Naive B cell (primary cell): ENCODE results near the gene P2RY6. TPM values are rescaled to one million over a fixed set of nuclear protein-coding genes. Genes with fewer than 3 reads are reported as not detected.

Source experiments
- ATAC-seq, 2 donors: fragments of 150-1000 bp; cut with Tn5 transposase; 2 replicates each; pipeline ENCODE4 v1.10.0; 2021; ENCODE audit warnings: low read depth in 2 of 2, mild to moderate bottlenecking in 2 of 2, moderate library complexity in 2 of 2
- DNase-seq: peaks from one replicate; pipeline ENCODE4 v3.0.0; 2022
- H3K27ac Mint-ChIP-seq, 6 donors: one replicate each; pipeline ENCODE4 v1.8.0; 2020 to 2022; ENCODE audit warnings: mild to moderate bottlenecking in 6 of 6, mixed read lengths in 6 of 6, moderate library complexity in 5 of 6, inconsistent platforms in 2 of 6
- H3K27me3 Mint-ChIP-seq, 3 donors: one replicate each; pipeline ENCODE4 v1.8.0; 2021 to 2022; ENCODE audit warnings: mixed read lengths in 3 of 3, mild to moderate bottlenecking in 1 of 3
- H3K36me3 Mint-ChIP-seq, 2 donors: one replicate each; pipeline ENCODE4 v1.8.0; 2020 to 2022; ENCODE audit warnings: mixed read lengths in 2 of 2, inconsistent platforms in 1 of 2, mild to moderate bottlenecking in 1 of 2
- H3K4me1 Mint-ChIP-seq, 3 donors: one replicate each; pipeline ENCODE4 v1.8.0; 2020 to 2022; ENCODE audit warnings: mixed read lengths in 3 of 3, inconsistent platforms in 1 of 3, mild to moderate bottlenecking in 1 of 3, moderate library complexity in 1 of 3
- H3K4me3 Mint-ChIP-seq, 8 donors: one replicate each; pipeline ENCODE4 v1.8.0; 2020 to 2022; ENCODE audit warnings: mild to moderate bottlenecking in 8 of 8, mixed read lengths in 8 of 8, moderate library complexity in 8 of 8, inconsistent platforms in 2 of 8
- H3K9me3 Mint-ChIP-seq, 7 donors: one replicate each; pipeline ENCODE4 v1.8.0; 2020 to 2022; ENCODE audit warnings: mixed read lengths in 7 of 7, mild to moderate bottlenecking in 5 of 7, inconsistent platforms in 2 of 7, moderate library complexity in 1 of 7
- polyA plus RNA-seq, 6 donors: library from polyadenylated mRNA; unstranded; fragments of 300-500 nt; fragmentation: Illumina TruSeq; gene quantifications; one replicate each; pipeline ENCODE4 v1.2.3, GENCODE V29; 2021; ENCODE audit warnings: low read depth in 6 of 6

The P2RY6 gene
- polyA plus RNA-seq, 6 donors from 2014 or later = not detected

GRCh38 chr11:73318501-73319011 lies 46.4 kb downstream of the P2RY6 start:
- H3K27me3 Mint-ChIP-seq = peaks cover 15 to 31% (median 21%) of the 10 kb centered on the region in 3 donors
- DNase-seq (no peak), ATAC-seq (no peak)
- H3K27ac Mint-ChIP-seq = no peak overlapping the region
- H3K4me1 Mint-ChIP-seq = peaks cover 15 to 28% (median 21%) of the 10 kb centered on the region in 3 donors
- H3K4me3 Mint-ChIP-seq = no peak overlapping the region
- H3K36me3 Mint-ChIP-seq = no peaks in the 10 kb centered on the region
- H3K9me3 Mint-ChIP-seq = no peaks in the 10 kb centered on the region

GRCh38 chr11:73320763-73321603 lies 48.8 kb downstream of the P2RY6 start:
- Mint-ChIP-seq H3K4me3 (peak overlapping the region in 4 of 8 donors; percentile 18 to 65 (median 44)), H3K27ac (peak overlapping the region in 5 of 6 donors; percentile 78 to 98 (median 82)), H3K9me3 (no peaks in the 10 kb centered on the region), H3K4me1 (peaks cover 19 to 21% (median 21%) of the 10 kb centered on the region in 3 donors), H3K27me3 (peaks cover 15 to 26% (median 20%) of the 10 kb centered on the region in 3 donors), H3K36me3 (no peaks in the 10 kb centered on the region)
- ATAC-seq (no peak), DNase-seq (no peak)

GRCh38 chr11:73321604-73322381 lies 49.7 kb downstream of the P2RY6 start:
- Mint-ChIP-seq H3K27me3 (peaks cover 14 to 26% (median 15%) of the 10 kb centered on the region in 3 donors), H3K9me3 (no peaks in the 10 kb centered on the region), H3K4me3 (peak overlapping the region in 7 of 8 donors; percentile 28 to 87 (median 52)), H3K4me1 (peaks cover 19 to 21% (median 21%) of the 10 kb centered on the region in 3 donors), H3K36me3 (no peaks in the 10 kb centered on the region), H3K27ac (peak overlapping the region; percentile 77 to 98 (median 88))
- ATAC-seq (peak; percentile 32 to 34), DNase-seq (no peak)

DNA sequence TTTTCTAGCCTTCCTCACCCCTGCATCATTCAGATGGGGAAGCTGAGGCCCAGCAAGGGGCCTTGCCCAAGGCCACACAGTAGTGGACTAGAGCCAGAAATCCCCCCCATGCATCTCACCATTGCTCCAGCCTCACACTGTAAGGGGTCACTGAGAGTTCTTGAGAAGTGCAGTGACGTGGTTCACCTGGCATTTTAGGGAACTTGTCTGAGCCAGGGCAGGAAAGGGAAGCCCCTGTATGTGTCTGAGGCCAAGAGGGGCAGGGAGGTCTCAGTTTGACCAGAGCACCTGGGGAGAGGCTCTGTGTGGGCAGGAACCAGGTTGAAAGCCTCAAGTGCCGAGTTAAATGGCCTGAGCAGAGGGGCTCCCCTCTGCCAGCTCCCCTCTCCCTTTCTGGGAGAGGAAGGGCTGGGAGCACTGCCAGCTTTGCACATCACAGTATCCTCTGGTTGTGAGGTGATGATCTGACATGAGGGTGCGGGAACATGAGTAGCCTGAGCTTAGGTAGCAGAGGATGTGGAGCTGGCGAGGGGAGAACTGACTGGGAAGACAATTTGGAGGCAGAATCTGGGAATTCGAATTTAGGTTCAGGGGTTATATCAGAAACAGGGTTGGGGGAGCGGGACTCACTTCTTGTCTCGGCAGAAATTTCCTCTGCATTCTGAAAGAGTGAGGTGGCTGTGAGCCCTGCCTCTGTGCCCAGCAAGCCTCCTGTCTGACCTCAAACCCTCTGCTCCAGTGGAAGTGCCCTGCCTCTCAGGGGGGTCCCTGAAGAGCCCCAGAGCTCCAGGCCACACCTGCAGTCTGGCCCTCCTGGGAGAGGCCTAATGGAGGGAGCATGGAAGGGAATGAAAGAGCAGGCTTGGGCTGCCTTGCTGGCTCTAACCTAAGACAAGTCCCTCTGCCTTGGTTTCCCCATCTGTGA lies 50.5 kb downstream of the P2RY6 start:
- peak; percentile 42 for DNase-seq
- H3K4me1 Mint-ChIP-seq = peaks cover 19 to 21% (median 21%) of the 10 kb centered on the region in 3 donors
- peak overlapping the region in 6 of 8 donors; percentile 28 to 87 (median 50) for H3K4me3 Mint-ChIP-seq
- H3K27ac Mint-ChIP-seq = peak overlapping the region; percentile 77 to 98 (median 92)
- no peaks in the 10 kb centered on the region for H3K9me3 Mint-ChIP-seq
- peaks cover 14 to 26% (median 15%) of the 10 kb centered on the region in 3 donors for H3K27me3 Mint-ChIP-seq
- peak; percentile 94 to 95 for ATAC-seq
- H3K36me3 Mint-ChIP-seq = no peaks in the 10 kb centered on the region

GRCh38 chr11:73323464-73323863 lies 51.3 kb downstream of the P2RY6 start:
- Mint-ChIP-seq H3K36me3 (no peaks in the 10 kb centered on the region), H3K9me3 (no peaks in the 10 kb centered on the region), H3K27ac (peak overlapping the region in 2 of 6 donors; percentile 78 to 97), H3K4me3 (peak overlapping the region in 1 of 8 donors; percentile 12), H3K27me3 (peaks cover 14 to 26% (median 15%) of the 10 kb centered on the region in 3 donors), H3K4me1 (peaks cover 19 to 21% (median 21%) of the 10 kb centered on the region in 3 donors)
- no peak for DNase-seq
- no peak for ATAC-seq

DNA sequence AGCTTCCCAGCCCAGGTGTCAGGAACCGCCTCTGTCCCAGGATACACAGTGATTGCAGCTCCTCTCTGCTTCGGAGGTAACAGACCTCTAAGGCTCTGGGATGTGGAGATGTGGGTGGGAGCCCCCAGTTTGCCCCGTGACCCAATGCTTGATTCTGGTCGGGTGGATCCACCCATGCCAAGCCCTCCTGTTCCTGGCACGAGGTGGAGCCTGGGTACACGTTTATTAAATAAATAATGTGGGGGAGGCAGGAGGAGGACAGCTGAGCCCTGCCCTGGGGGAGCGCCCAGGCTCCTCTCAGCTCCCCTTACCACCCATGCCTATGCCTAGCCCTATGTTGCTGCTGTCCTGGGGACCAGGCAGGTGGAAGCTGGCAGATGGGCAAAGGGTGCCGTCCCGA lies 52.0 kb downstream of the P2RY6 start:
- peak overlapping the region in 1 of 8 donors; percentile 54 for H3K4me3 Mint-ChIP-seq
- H3K9me3 Mint-ChIP-seq = no peaks in the 10 kb centered on the region
- no peak for DNase-seq
- peak overlapping the region in 3 of 6 donors; percentile 10 to 97 (median 91) for H3K27ac Mint-ChIP-seq
- no peaks in the 10 kb centered on the region for H3K36me3 Mint-ChIP-seq
- H3K27me3 Mint-ChIP-seq = peaks cover 12 to 26% (median 14%) of the 10 kb centered on the region in 3 donors
- ATAC-seq = no peak
- peaks cover 19 to 21% (median 21%) of the 10 kb centered on the region in 3 donors for H3K4me1 Mint-ChIP-seq

DNA sequence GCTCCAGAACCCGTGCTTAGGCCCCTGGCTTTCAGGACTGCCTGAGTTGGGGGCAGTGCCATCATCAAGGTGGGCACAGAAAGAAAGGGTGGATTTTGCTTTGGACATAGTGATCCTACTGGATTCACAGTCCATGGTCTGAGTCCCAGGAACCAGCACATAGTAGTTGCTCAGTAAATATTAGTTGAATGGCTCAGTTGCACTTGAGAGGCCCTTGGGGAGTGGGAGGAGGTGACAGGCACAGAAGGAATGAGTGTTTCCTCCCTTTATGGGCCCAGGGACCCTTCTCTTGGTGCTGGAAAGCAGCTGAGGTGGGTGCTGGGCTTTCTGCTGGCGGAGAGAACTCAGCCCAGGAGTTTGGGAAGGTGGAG lies 52.5 kb downstream of the P2RY6 start:
- ATAC-seq (no peak), DNase-seq (no peak)
- Mint-ChIP-seq H3K4me1 (peaks cover 19 to 21% (median 21%) of the 10 kb centered on the region in 3 donors), H3K9me3 (no peaks in the 10 kb centered on the region), H3K27me3 (peaks cover 7 to 22% (median 8%) of the 10 kb centered on the region in 3 donors), H3K4me3 (no peak overlapping the region), H3K36me3 (no peaks in the 10 kb centered on the region), H3K27ac (peak overlapping the region in 3 of 6 donors; percentile 0 to 97 (median 54))

GRCh38 chr11:73325036-73325981 lies 53.2 kb downstream of the P2RY6 start:
- H3K36me3 Mint-ChIP-seq = no peaks in the 10 kb centered on the region
- ATAC-seq (no peak), DNase-seq (no peak)
- H3K27ac Mint-ChIP-seq = peak overlapping the region in 4 of 6 donors; percentile 0 to 97 (median 48)
- H3K4me1 Mint-ChIP-seq = peaks cover 19 to 21% (median 21%) of the 10 kb centered on the region in 3 donors
- H3K9me3 Mint-ChIP-seq = no peaks in the 10 kb centered on the region
- no peak overlapping the region for H3K4me3 Mint-ChIP-seq
- peaks cover 5 to 19% (median 7%) of the 10 kb centered on the region in 3 donors for H3K27me3 Mint-ChIP-seq

- Mint-ChIP-seq H3K4me1 (peaks cover 9 to 14% (median 9%) of the 10 kb centered on the region in 3 donors), H3K36me3 (no peaks in the 10 kb centered on the region), H3K27me3 (peaks cover 4 to 8% (median 7%) of the 10 kb centered on the region in 3 donors), H3K27ac (peak overlapping the region in 2 of 6 donors; percentile 19 to 66), H3K4me3 (no peak overlapping the region), H3K9me3 (no peaks in the 10 kb centered on the region)
- no peak for DNase-seq
- no peak for ATAC-seq
These were observed 55.0 kb downstream of the P2RY6 start for GRCh38 chr11:73326929-73327811.

GRCh38 chr11:73327812-73328364 lies 55.8 kb downstream of the P2RY6 start:
- no peak overlapping the region for H3K4me3 Mint-ChIP-seq
- H3K36me3 Mint-ChIP-seq = no peaks in the 10 kb centered on the region
- H3K4me1 Mint-ChIP-seq = peaks cover 1 to 6% (median 1%) of the 10 kb centered on the region in 3 donors
- ATAC-seq (no peak), DNase-seq (no peak)
- H3K27me3 Mint-ChIP-seq = peaks cover 0 to under 1% (median under 1%) of the 10 kb centered on the region in 3 donors
- H3K27ac Mint-ChIP-seq = peak overlapping the region in 3 of 6 donors; percentile 16 to 60 (median 19)
- no peaks in the 10 kb centered on the region for H3K9me3 Mint-ChIP-seq
